ENCODE results near the gene SGCG. TPM values are rescaled to one million over a fixed set of nuclear protein-coding genes. Genes with fewer than 3 reads are reported as not detected.

The SGCG gene
- total and polyA plus RNA-seq, 7 donors = 0.16 to 1.2 (median 1.0) TPM; not detected in 1

DNA sequence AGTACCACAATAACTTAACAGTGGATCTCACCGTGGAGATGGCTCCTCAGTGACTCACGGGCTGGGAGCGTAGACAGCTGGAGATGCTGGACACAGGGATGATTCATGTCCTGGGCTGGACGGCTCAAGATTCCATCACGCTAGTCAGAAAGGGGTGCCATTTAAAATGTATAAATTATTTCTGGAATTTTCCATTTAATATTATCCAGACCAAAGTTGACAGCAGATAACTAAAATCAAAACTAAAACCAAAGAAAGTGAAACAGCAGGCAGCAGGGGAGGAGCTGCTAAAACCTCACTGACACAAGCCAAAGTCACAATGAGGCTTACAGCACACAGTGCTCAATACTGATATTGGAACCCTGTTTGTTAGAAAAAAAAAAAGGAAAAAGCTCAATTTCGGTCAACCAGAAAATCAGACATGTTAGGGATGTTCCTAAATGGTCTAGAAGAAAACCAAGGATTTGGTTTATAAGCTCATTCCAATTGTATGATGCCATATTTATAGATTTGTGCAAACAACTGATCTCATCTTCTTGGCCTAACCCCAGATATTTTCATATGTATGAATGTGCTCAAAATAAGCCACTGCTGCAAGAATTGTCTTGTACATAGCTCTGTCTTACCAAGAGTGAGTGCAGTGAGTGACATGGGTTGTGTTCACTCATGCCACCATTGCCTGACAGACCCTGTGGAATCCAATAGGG is 140.9 kb downstream of the SGCG start:
- Histone ChIP-seq H3K4me3 (peak overlapping the region in 3 of 4 donors; percentile 20 to 30 (median 28)), H3K27ac (peak overlapping the region; percentile 15 to 62 (median 46)), H3K4me1 (peaks cover 0 to 34% (median 20%) of the 10 kb centered on the region in 4 donors), H3K27me3 (no peaks in the 10 kb centered on the region), H3K9me3 (no peaks in the 10 kb centered on the region), H3K36me3 (no peaks in the 10 kb centered on the region)
- WGBS, 2 donors = 57 to 66% methylated on average over 6 of the region's 6 CpGs
- TF ChIP-seq, protein P1, sequence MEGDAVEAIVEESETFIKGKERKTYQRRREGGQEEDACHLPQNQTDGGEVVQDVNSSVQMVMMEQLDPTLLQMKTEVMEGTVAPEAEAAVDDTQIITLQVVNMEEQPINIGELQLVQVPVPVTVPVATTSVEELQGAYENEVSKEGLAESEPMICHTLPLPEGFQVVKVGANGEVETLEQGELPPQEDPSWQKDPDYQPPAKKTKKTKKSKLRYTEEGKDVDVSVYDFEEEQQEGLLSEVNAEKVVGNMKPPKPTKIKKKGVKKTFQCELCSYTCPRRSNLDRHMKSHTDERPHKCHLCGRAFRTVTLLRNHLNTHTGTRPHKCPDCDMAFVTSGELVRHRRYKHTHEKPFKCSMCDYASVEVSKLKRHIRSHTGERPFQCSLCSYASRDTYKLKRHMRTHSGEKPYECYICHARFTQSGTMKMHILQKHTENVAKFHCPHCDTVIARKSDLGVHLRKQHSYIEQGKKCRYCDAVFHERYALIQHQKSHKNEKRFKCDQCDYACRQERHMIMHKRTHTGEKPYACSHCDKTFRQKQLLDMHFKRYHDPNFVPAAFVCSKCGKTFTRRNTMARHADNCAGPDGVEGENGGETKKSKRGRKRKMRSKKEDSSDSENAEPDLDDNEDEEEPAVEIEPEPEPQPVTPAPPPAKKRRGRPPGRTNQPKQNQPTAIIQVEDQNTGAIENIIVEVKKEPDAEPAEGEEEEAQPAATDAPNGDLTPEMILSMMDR (IDR thresholded peaks at IDR 0.05) = no peak
- TF ChIP-seq EP300 (IDR thresholded peaks at IDR 0.05) (no peak), POLR2AphosphoS5 (IDR thresholded peaks at IDR 0.05) (peak in 1 of 4 donors; percentile 35)
- peak; percentile 76 for DNase-seq
- intact Hi-C loops (cut with DNase I) = no loop called here

DNA sequence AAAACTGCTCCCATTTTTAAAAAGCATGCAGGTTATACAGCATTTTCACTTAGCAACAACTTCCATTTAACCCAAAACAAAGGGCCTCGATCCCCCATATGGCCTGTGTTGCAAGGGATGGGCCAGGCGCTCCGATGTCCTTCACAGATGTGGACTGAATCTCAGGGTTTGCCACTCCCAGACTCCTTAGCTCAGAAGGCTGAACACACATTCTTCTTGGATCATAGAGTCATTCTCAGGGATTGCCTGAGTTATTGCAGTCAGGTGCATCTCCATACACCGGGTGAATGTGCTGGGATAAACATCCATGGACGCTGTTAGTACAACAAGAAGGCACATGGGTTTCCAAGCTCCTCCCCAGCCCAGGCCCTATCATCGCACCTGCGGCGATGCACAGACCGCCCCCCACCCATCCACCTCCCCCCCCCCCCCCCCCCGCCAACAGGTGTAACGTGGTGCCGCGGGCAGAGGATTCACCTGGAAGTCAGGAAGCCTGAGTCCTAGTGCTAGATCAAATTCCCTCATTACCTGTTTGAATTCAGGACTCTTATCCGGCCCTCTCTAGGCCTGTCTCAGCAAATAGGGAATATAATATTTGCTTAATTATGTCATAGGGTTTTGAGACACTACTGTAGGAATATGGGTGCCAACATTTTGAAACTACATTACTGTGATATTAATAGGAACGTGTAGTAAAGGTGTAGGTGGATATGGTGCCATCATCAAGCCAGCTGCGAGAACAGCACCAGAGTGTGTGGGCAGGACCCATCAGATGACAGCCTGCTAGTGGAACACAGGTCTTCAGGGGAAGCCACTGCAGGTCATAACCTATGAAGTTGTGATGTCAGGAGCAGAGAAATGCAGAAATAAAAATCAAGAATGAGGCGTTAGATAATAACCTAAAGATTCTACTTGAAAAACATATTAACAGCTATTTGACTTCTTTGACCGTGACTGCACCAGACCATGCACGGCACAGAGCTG is 141.9 kb downstream of the SGCG start:
- H3K27ac ChIP-seq = peak overlapping the region in 3 of 4 donors; percentile 33 to 62 (median 59)
- no peak for DNase-seq
- intact Hi-C loops (cut with DNase I) = no loop called here
- no peaks in the 10 kb centered on the region for H3K9me3 ChIP-seq
- H3K4me1 ChIP-seq = peaks cover 0 to 34% (median 20%) of the 10 kb centered on the region in 4 donors
- TF ChIP-seq POLR2AphosphoS5 (IDR thresholded peaks at IDR 0.05) (no peak), POLR2A (IDR thresholded peaks at IDR 0.05) (no peak), EP300 (IDR thresholded peaks at IDR 0.05) (no peak)
- TF ChIP-seq, protein P1 (IDR thresholded peaks at IDR 0.05) = no peak
- no peaks in the 10 kb centered on the region for H3K36me3 ChIP-seq
- WGBS, 2 donors = 86 to 87% methylated on average over 19 of the region's 19 CpGs
- H3K27me3 ChIP-seq = no peaks in the 10 kb centered on the region
- no peak overlapping the region for H3K4me3 ChIP-seq

DNA sequence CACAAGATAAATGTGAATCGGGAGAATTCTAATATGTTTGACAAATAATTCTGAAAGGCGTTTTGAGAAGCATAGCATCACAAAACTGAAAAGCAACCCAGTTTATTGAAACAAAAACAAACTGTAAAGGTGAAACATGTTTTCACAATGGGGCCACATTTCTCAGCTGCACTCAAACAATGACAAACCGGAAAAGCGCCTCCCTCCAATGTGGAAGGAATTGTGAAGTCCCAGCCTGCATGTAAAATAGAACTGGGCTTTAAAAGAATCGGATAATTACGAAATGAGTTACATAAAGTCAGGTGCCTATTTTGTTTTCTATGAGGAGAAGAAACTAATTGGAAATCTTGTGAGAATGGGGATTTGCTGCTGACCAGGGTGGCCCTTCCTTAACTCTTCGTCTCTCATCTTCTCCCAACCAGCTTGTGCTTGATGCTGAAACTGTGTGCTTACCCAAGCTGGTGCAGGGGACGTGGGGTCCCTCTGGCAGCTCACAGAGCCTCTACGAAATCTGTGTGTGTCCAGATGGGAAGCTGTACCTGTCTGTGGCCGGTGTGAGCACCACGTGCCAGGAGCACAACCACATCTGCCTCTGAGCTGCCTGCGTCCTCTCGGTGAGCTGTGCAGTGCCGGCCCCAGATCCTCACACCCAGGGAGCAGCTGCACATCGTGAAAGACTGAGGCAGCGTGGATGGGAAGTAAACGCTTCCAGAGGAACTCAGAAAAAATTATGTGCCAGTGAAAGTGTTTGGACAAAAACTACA is 143.3 kb downstream of the SGCG start:
- Histone ChIP-seq H3K9me3 (no peaks in the 10 kb centered on the region), H3K4me1 (peaks cover 0 to 30% (median 20%) of the 10 kb centered on the region in 4 donors), H3K27ac (peak overlapping the region in 1 of 4 donors; percentile 67), H3K27me3 (no peaks in the 10 kb centered on the region), H3K4me3 (no peak overlapping the region), H3K36me3 (no peaks in the 10 kb centered on the region)
- no peak for DNase-seq
- intact Hi-C loops (cut with DNase I) = no loop called here
- 65 to 68% methylated on average over 17 of the region's 17 CpGs for WGBS, 2 donors
- TF ChIP-seq POLR2AphosphoS5 (IDR thresholded peaks at IDR 0.05) = no peak

DNA sequence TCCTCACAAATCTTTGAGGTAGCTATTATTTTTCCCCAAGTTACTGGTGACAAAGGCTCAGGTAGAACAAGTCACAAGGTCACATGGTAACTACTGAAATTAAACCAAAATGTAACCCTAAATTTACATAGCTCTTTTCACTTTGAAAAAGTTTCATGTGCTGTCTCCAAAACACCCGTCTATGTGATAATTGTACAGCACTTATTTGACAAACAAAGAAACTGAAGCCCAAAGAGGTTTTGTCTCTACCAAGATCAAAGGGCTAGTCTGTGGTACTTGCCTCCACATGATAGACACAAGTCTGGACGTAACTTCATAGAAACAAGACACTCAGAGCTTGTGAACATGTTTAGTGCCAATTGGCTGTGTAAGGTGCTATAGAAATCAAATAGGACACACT is 144.4 kb downstream of the SGCG start:
- no peak for TF ChIP-seq EP300 (IDR thresholded peaks at IDR 0.05)
- TF ChIP-seq, protein P1 (IDR thresholded peaks at IDR 0.05) = no peak
- TF ChIP-seq POLR2AphosphoS5 (IDR thresholded peaks at IDR 0.05) = no peak
- no peak for TF ChIP-seq POLR2A (IDR thresholded peaks at IDR 0.05)
- Histone ChIP-seq H3K4me1 (peaks cover 0 to 20% (median 17%) of the 10 kb centered on the region in 4 donors), H3K36me3 (no peaks in the 10 kb centered on the region), H3K27me3 (no peaks in the 10 kb centered on the region), H3K4me3 (no peak overlapping the region), H3K9me3 (no peaks in the 10 kb centered on the region), H3K27ac (no peak overlapping the region)
- intact Hi-C loops (cut with DNase I) = no loop called here
- DNase-seq = no peak
- WGBS, 2 donors = 58 to 70% methylated on average over 2 of the region's 2 CpGs

Data from sigmoid colon (tissue), 7 donors.